Astrocyte (in vitro differentiated cells and primary cell): ENCODE results near the gene ANKFY1. TPM values are rescaled to one million over a fixed set of nuclear protein-coding genes. Genes with fewer than 3 reads are reported as not detected.

Experiments
- DNase-seq: peaks from one replicate; pipeline ENCODE4 v3.0.0-alpha.2; 2010; ENCODE audit warnings: low read depth
- FAIRE-seq: peaks from 2 replicates; lab custom pipeline; 2011; peaks lifted over from hg19 to GRCh38; lab: Jason Lieb, UNC
- H2AFZ ChIP-seq: 2 replicates; pipeline ENCODE4 v1.6.0; 2012; ENCODE audit warnings: low read depth, low read length, inconsistent platforms
- H3K27ac ChIP-seq: 2 replicates; pipeline ENCODE4 v1.5.1; 2011; ENCODE audit warnings: low read depth, low read length, inconsistent platforms
- H3K27me3 ChIP-seq: 2 replicates; pipeline ENCODE4 v1.6.0; 2011; ENCODE audit warnings: low read length, inconsistent platforms; ENCODE audit not compliant: insufficient read depth
- H3K36me3 ChIP-seq: 2 replicates; pipeline ENCODE4 v1.5.1; 2011; ENCODE audit warnings: low read length, inconsistent platforms; ENCODE audit not compliant: insufficient read depth
- H3K4me1 ChIP-seq: 2 replicates; pipeline ENCODE4 v1.5.1; 2011; ENCODE audit warnings: low read length, inconsistent platforms; ENCODE audit not compliant: insufficient read depth
- H3K4me2 ChIP-seq: 2 replicates; pipeline ENCODE4 v1.6.0; 2012; ENCODE audit warnings: low read length, inconsistent platforms
- H3K4me3 ChIP-seq: 2 replicates; pipeline ENCODE4 v1.5.1; 2011; ENCODE audit warnings: low read depth, mild to moderate bottlenecking, low read length, inconsistent platforms; ENCODE audit not compliant: insufficient read depth
- H3K79me2 ChIP-seq: 2 replicates; pipeline ENCODE4 v1.6.0; 2012; ENCODE audit warnings: mild to moderate bottlenecking, low read length, inconsistent platforms; ENCODE audit not compliant: insufficient read depth
- H3K9ac ChIP-seq: 2 replicates; pipeline ENCODE4 v1.6.0; 2012; ENCODE audit warnings: mild to moderate bottlenecking, low read length, inconsistent platforms
- H3K9me3 ChIP-seq: 2 replicates; pipeline ENCODE4 v1.5.1; 2012; ENCODE audit warnings: low read depth, mild to moderate bottlenecking, low read length, inconsistent platforms; ENCODE audit not compliant: insufficient read depth
- H4K20me1 ChIP-seq: 2 replicates; pipeline ENCODE4 v1.6.0; 2012; ENCODE audit warnings: low read length, inconsistent platforms; ENCODE audit not compliant: insufficient read depth
- H3K27ac Mint-ChIP-seq: one replicate; pipeline ENCODE4 v1.8.0; 2021; ENCODE audit warnings: mild to moderate bottlenecking, mixed read lengths; ENCODE audit not compliant: unreplicated experiment
- H3K27me3 Mint-ChIP-seq: one replicate; pipeline ENCODE4 v1.8.0; 2021; ENCODE audit warnings: low read depth, mixed read lengths; ENCODE audit not compliant: unreplicated experiment
- H3K36me3 Mint-ChIP-seq: one replicate; pipeline ENCODE4 v1.8.0; 2021; ENCODE audit warnings: low read depth, mixed read lengths; ENCODE audit not compliant: unreplicated experiment
- H3K4me1 Mint-ChIP-seq: one replicate; pipeline ENCODE4 v1.8.0; 2021; ENCODE audit warnings: low read depth, mixed read lengths; ENCODE audit not compliant: unreplicated experiment
- H3K4me3 Mint-ChIP-seq: one replicate; pipeline ENCODE4 v1.8.0; 2021; ENCODE audit warnings: mild to moderate bottlenecking, moderate library complexity, mixed read lengths; ENCODE audit not compliant: unreplicated experiment
- H3K9me3 Mint-ChIP-seq: one replicate; pipeline ENCODE4 v1.8.0; 2021; ENCODE audit warnings: mild to moderate bottlenecking, mixed read lengths; ENCODE audit not compliant: unreplicated experiment
- CTCF ChIP-seq: IDR thresholded peaks from 2 replicates; pipeline ENCODE4 v1.5.1; 2011; ENCODE audit warnings: low read depth, mild to moderate bottlenecking, inconsistent platforms, low read length, moderate library complexity; ENCODE audit not compliant: insufficient read depth
- EZH2 ChIP-seq: IDR thresholded peaks from 2 replicates; pipeline ENCODE4 v1.6.1; 2012; ENCODE audit warnings: mild to moderate bottlenecking, low read length, inconsistent platforms; ENCODE audit not compliant: insufficient read depth
- total RNA-seq: library from RNA; stranded (reverse); gene quantifications from 2 replicates; pipeline ENCODE4 v1.2.1, GENCODE V29; 2021

The ANKFY1 gene
- total RNA-seq, 1 donor from 2014 or later, result 52.0 TPM

- no peaks in the 10 kb centered on the region for H3K9me3 ChIP-seq
- H3K36me3 Mint-ChIP-seq, result peaks cover 36% of the 10 kb centered on the region
- H3K36me3 ChIP-seq, result peaks cover 57% of the 10 kb centered on the region
Observed at GRCh38 chr17:4177806-4178205, 86.0 kb downstream of the ANKFY1 start.

DNA sequence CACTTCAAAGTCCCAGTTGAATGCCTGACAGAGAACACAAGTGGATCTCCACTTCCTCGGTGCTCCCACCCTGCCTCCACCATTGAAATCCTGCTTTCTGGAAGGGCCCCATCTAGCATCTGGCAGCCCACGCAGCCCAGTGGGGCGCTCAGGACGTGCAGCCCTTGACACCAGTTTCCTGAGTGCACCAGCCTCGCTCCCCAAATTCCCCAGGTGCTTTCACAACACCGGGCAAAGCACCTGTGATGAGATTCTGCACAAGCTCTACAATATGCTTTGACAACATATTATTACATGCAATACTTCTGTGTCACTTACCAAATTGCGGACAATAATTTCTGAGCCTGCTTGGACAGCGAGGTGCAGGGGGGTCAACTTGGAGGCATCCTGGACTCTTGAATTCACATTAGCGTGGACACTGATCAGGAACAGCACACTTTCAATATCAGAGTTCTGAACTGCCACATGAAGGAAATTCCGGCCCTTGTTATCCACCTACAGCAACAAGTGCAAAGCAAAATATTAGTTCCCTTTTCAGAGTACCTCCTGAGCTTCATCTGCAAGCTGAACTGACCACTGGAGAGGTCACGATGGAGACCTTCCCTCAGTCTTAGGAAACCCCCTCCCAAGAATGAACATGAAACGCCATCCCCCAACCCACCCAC lies 86.8 kb downstream of the ANKFY1 start:
- Histone ChIP-seq H3K27ac (no peak overlapping the region), H3K9ac (no peak overlapping the region), H3K9me3 (no peaks in the 10 kb centered on the region), H3K4me3 (no peak overlapping the region), H2AFZ (no peak overlapping the region), H4K20me1 (peaks cover 24% of the 10 kb centered on the region), H3K4me1 (no peaks in the 10 kb centered on the region), H3K4me2 (no peak overlapping the region), H3K27me3 (no peaks in the 10 kb centered on the region), H3K79me2 (no peaks in the 10 kb centered on the region), H3K36me3 (peaks cover 58% of the 10 kb centered on the region)
- Mint-ChIP-seq H3K4me3 (no peak overlapping the region), H3K27me3 (no peaks in the 10 kb centered on the region), H3K9me3 (no peaks in the 10 kb centered on the region), H3K4me1 (peaks cover 5% of the 10 kb centered on the region), H3K36me3 (peaks cover 34% of the 10 kb centered on the region), H3K27ac (no peak overlapping the region)
- DNase-seq (no peak), FAIRE-seq (no peak)
- TF ChIP-seq CTCF (no peak), EZH2 (no peak)

More at GRCh38 chr17:4177806-4178205, 86.0 kb downstream of the ANKFY1 start:
- Mint-ChIP-seq H3K27me3 (no peaks in the 10 kb centered on the region), H3K4me1 (peaks cover 5% of the 10 kb centered on the region), H3K4me3 (no peak overlapping the region), H3K27ac (no peak overlapping the region), H3K9me3 (no peaks in the 10 kb centered on the region)
- Histone ChIP-seq H3K4me3 (no peak overlapping the region), H3K4me2 (no peak overlapping the region), H3K79me2 (no peaks in the 10 kb centered on the region), H3K9ac (no peak overlapping the region), H4K20me1 (peaks cover 26% of the 10 kb centered on the region), H3K27ac (no peak overlapping the region), H3K4me1 (no peaks in the 10 kb centered on the region), H2AFZ (no peak overlapping the region), H3K27me3 (no peaks in the 10 kb centered on the region)
- FAIRE-seq (no peak), DNase-seq (no peak)
- TF ChIP-seq EZH2, result no peak
- no peak for TF ChIP-seq CTCF
